HK-2 (cell line): ENCODE measurements around the gene PIP5KL1.

Experiments used
- DNase-seq: peaks from one replicate; pipeline ENCODE4 v3.0.0-alpha.2; 2018; ENCODE audit not compliant: unreplicated experiment

Gene PIP5KL1

DNA sequence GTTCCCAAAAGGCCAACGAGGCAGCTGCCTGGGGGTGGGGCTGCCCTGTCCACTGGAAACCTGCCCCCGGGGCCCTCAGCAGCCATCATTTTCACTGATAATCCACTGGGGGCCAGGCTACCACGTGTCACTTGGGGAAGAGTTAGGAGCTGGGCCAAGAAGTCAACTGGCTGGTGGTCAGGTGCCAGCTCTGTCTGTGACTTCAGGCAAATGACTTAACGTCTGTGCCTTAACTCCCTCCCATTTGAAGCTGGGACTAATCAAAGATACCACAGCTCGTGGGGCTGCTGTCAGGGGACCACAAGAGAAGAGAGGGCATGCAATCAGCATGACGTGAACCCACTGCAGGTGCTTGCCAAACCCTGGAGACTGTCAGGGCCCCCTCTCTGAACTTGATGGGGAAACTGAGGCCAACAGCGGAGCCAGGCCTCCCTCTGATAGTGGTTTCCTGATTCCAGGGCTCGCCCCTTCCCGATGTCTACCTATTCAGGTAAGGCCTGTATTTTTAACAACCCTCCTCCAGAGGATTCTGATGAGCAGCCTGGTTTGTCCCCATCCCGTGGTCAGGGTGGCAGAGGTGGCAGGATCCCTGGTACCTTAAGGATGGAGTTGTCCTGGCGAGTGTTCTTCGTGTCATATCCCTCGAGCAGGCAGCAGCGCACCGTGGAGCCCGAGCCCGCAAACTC is 19.4 kb upstream of the PIP5KL1 start:
- DNase-seq: no peak

DNA sequence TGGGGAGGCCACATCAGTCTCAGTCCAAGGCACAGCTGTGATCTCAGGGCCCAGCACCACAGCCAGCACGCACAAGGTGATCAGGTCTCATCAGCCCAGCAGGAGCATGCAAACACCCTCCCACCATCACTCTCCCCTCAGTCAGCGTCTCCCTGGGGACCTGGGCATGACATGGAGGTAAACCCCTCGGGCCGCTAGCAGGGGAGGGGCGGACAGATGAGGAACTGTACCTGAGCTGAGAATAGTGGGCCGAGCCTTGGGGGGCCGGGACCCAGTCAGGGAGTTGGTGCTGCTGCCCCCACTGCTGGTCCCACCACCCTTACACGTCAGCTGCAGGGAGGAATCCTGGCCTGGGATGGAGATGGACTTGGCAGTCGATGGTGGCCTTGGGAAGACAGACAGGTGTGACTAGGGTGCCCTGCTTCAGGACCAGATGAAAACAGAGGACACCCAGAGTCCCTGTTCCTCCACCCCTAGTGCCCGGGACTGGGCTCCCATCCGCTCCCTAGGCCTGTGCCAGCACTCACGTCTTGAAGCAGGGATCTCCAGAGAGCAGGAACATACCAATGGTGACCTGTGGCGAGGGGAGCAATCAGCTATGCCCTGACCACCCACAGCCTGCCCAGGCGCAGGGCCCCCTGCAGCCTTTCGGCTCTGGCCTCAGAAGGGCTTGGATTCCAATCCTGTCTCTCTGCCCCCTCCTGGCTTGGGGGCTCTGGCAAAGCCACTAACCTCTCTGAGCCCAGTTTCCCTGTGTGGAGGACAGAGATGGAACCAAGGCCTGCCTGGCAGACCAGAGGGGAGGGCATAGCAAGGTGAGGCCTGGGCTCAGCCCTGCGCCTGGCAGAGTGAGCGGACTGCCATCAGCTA is 17.5 kb upstream of the PIP5KL1 start:
- DNase-seq: no peak

GRCh38 chr9:127946728-127947127 is 16.2 kb upstream of the PIP5KL1 start:
- DNase-seq: no peak

GRCh38 chr9:127945942-127946341 is 15.4 kb upstream of the PIP5KL1 start:
- DNase-seq: no peak

GRCh38 chr9:127945338-127945737 is 14.8 kb upstream of the PIP5KL1 start:
- DNase-seq: no peak

DNA sequence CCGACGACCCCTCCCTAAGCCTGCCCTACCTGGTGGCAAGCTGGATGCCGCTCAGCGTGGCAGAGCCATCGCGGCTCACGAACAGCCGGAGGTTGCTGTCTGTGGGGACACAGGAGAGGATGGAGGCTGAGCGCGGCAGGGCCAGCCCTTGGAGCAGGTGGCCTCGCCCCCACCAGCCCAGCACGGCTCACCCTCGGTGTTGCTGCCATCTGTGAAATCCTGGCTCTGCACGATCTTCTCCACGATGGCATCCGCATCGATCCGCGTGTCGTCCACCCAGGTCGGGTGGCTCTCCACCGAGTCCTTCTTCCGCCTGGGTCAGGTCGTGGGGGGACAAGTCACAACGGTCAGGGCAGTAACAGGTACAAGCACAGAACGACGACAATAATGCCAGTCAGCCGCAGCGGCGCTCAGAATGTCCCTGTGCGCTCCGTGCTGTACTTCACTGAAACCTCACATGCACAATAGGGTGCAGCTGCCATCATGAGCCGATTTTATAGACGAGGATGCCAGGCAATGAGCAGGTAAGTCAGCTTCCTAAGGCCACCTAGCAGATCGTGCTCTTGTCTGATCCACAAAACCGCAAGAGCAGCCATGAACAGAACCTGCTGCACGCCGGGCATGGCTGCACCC is 14.1 kb upstream of the PIP5KL1 start:
- no peak for DNase-seq

- peak; percentile 58 for DNase-seq
Measured at GRCh38 chr9:127943731-127944144, 13.2 kb upstream of the PIP5KL1 start.

DNA sequence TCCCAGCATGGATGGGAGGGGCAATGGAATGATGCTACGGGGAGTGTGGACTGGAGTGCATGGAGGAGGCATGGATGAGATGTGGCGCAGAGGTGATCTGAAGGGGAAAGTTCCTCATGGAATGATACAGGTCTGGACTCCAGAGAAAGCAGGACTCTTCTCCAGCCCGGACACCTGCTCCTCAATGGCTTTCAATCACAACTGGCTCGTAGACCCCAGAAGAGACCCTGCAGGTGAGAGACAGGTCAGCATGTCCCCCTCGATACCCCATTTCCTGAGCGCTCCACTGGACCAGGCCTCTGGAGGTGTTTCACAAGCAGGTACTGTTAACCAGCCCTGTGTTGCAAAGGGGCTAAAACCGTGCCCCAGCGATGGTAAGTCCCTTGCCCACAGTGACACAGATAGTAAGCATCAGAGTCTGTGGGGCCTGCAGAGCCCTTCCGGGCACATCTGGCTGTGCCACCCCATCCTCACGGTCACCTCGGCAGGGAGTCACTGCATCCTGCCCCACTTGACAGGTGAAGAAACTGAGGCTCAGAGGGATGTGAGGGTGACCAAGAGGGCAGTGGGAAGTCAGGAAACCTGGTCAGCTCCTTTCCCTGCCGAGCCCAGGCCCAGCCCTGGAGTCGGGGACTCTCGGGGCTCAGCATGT is 12.6 kb upstream of the PIP5KL1 start:
- no peak for DNase-seq

- peak; percentile 59 for DNase-seq
Measured at GRCh38 chr9:127942216-127943010, 11.8 kb upstream of the PIP5KL1 start.

- DNase-seq: no peak
Measured at GRCh38 chr9:127941961-127942215, 11.3 kb upstream of the PIP5KL1 start.

DNA sequence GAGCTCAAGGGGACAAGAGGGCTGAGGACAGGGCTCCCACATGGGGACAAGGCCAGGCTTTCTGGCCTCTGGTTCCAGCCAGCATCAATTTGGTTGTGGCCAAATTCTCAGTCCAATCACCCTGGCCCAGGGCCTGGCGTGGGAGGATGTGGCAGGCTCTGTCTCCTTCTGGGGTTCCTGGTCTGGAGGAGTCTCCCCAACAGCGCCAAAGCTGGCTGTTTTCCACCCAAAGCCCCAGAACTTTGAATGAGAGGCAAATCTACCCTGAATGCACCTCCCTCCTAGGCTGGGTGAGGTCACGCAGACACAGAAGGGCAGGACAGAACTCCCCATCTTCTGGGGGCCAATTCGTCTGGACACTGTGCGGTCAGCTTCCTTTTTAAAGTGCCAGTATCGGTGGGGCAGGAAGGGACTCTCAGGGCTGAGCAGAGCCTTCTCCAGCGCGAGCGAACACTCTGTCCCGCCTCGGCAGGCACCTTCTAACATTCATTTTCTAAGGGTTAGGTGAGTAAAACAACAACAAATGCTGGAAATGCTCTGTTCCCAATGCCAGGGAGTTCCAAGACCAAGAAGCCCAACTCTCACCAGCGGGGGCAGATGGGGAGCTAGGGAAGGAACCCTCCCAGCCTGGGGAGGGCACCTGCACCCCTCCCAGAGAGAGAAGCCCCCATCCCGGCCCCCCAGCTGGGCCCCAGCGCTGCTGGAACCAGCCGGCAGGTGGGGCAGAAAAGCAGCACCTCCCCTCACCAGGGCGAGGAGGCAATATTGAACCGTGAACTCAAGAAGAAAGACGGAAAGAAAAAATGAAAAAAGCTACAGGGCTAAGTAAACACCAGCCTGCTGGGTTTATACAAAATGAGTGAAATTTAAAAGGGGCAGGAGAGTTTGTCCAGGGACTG is 10.7 kb upstream of the PIP5KL1 start:
- DNase-seq: no peak

DNA sequence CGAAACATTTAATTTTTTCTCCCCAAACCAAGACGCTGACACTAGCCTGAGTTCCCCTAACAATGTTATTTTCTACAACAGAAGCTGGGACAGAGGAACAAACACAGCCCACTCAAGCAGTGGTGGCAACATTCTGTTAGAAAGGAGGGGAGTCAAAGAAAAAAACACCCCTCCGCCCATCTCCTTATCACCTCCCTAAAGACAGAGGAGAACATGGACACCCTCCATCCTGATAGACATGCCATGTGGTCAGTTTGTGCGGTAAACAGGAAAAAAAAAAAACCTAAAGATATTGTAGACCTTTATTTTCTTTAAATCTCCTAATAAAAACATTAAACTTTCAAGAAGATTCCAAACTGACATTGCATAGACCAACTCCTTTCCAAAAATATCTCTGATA is 10.0 kb upstream of the PIP5KL1 start:
- DNase-seq: no peak

- DNase-seq: no peak
Measured at GRCh38 chr9:127938298-127938690, 7.7 kb upstream of the PIP5KL1 start.

DNA sequence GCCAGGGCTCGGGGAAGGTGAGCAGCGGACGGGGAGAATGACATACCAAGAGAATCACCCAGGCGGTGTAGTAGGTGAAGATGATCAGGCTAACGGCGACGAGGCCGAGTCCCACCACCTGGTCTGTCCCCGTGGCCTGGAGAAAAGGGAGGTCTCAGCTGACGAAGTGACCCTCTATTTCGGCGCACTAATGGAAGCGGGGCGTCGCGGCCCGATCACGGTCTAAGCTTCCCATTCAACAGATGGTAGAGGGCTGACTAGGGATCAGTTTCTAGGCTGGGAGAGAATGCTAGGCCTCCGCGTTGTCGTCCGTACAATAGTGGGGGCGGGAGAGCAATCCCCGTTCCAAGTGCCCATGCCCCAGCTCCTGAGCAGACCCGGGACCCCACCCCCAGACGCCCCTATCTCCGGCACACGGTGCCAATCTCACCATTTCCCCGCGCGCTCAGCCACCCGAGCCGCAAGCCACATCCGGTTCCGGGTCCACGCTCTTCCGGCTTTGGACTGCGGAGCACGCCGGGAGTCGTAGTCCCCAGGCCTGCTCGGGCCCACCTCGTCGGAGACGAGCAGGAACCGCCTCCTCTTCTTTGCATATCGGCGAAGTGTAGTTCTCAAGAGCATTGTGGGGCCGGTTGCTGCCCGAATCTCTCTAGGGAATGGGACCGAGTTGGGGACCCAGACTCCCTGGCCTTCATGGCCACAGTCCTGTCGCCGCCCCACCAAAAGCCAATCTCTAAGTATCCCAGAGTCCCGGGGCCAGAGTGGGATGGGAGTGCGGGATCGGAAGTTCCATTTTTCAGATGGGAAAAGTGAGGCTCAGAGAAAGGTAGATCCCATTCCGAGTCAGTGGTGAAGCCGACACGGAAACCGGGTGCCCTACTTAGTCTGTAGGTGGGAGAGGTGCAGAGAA is 7.1 kb upstream of the PIP5KL1 start, which contains the start of gene DPM2:
Gene DPM2, minus strand, starts transcription at position 467 of the 910 bp plus-strand sequence. Its CDS starts 34 bp downstream, at position 433.
- peak; percentile 78 for DNase-seq

DNA sequence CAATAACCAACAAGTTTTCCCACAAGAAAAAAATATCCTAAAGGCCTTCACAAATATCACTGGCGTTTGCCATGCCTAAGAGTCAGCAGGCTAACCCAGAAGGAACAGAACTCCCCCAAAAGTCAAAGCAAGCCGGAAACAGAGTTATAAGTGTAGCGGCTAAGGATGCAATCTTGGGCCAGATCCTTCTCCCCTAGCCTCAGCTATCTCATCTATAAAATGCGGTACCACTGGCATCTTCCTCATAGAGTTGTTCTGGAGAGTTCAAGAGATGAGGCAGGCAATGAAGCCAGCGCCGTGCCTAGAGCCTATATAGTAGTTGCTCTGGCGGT is 6.4 kb upstream of the PIP5KL1 start:
- DNase-seq: no peak

GRCh38 chr9:127936347-127936852 is 5.8 kb upstream of the PIP5KL1 start:
- DNase-seq: no peak

GRCh38 chr9:127935765-127936221 is 5.2 kb upstream of the PIP5KL1 start:
- no peak for DNase-seq

DNA sequence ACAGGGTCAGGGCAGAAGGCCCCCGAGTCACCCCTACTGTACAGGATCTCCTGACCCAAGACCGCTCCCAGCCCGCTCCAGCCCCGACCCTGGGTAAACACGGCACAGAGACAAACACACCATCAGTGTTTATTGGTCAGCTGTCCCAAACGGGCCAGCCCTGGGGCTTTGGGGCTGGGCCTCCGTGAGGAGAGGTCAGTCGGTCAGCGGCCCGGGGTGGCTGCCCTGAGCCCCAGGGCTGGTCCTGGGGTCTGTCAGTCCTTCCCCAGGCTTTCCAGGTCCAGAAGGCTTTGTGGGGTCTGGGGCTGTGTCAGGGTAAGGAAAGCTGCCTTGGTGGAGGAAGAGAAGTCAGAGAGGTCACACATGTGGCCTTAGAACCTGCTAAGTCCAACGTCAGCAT is 4.4 kb upstream of the PIP5KL1 start:
- no peak for DNase-seq

DNA sequence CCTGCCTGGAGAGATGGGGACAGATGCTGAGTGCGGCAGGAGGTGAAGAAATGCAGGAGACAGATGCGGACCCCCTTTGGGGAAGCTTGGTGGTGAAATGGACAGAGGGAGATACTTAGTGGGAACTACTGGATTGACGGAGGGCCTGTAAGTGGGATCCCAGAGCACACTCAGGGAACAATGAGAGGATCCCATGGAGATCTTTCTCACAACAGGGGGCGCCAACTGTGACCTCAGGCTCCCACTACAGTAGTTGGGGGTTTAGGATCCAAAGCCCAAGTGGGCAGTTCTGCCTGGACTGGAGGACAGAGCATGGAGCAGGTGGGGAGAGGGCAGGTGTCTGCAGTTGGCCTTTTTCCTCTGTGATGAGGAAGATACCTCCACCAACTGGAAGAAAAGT is 3.7 kb upstream of the PIP5KL1 start:
- DNase-seq: no peak
